Spinal cord (tissue), 10 donors: ENCODE data around the gene TRIM29. TPM values are rescaled to one million over a fixed set of nuclear protein-coding genes. Genes with fewer than 3 reads are reported as not detected.

Experiments used
- DNase-seq, 6 donors: peaks; one replicate each; pipeline versions ENCODE4 v3.0.0 to v3.0.0-alpha.2; 2013 to 2015; ENCODE audit warnings: low spot score in 6 of 6, low read depth in 4 of 6
- H3K27ac ChIP-seq: one replicate; pipeline ENCODE4 v1.5.1; 2013; ENCODE audit warnings: low read depth, low read length, control low read depth
- H3K27me3 ChIP-seq: one replicate; pipeline ENCODE4 v1.6.1; 2013; ENCODE audit warnings: low read length; ENCODE audit not compliant: control insufficient read depth, insufficient read depth
- H3K36me3 ChIP-seq: one replicate; pipeline ENCODE4 v1.6.1; 2013; ENCODE audit warnings: low read length; ENCODE audit not compliant: control insufficient read depth, insufficient read depth
- H3K4me1 ChIP-seq: one replicate; pipeline ENCODE4 v1.6.1; 2013; ENCODE audit warnings: low read length; ENCODE audit not compliant: control insufficient read depth, insufficient read depth
- H3K4me3 ChIP-seq: one replicate; pipeline ENCODE4 v1.5.1; 2013; ENCODE audit warnings: low read depth, low read length, control low read depth
- H3K9me3 ChIP-seq: one replicate; pipeline ENCODE4 v1.6.1; 2013; ENCODE audit warnings: low read length; ENCODE audit not compliant: control insufficient read depth, insufficient read depth
- WGBS: methylation state at CpG from one replicate; pipeline ENCODE4 v1.1.5; 2013; ENCODE audit warnings: missing lambda C conversion rate; ENCODE audit not compliant: insufficient coverage; 5-methylcytosine and 5-hydroxymethylcytosine counted together
- polyA plus RNA-seq, 2 donors: library from polyadenylated mRNA; unstranded; fragments of 120-200 nt; gene quantifications; one replicate each; pipeline ENCODE4 v1.2.1, GENCODE V29; 2013; ENCODE audit not compliant: insufficient read length in 2 of 2
- total RNA-seq, 2 donors: library from RNA; depleted of rRNA in 1 of 2; stranded (reverse); fragments of 120-200 nt in 1 of 2; fragments of >200 nt in 1 of 2; gene quantifications; one replicate each; pipeline versions ENCODE4 v1.2.3 to v1.2.4, GENCODE V29; 2013 to 2014
- donor health status: healthy.

Gene TRIM29
- total and polyA plus RNA-seq, 4 donors = 0.94 to 1.9 (median 1.5) TPM

GRCh38 chr11:120131941-120132644, 5.8 kb downstream of the TRIM29 start:
- no peaks in the 10 kb centered on the region for H3K36me3 ChIP-seq
- H3K9me3 ChIP-seq = no peaks in the 10 kb centered on the region
- no peak overlapping the region for H3K27ac ChIP-seq
- no peak overlapping the region for H3K4me3 ChIP-seq
- peaks cover 19% of the 10 kb centered on the region for H3K4me1 ChIP-seq
- WGBS = 86% methylated on average over 12 of the region's 12 CpGs
- DNase-seq = no peak
- no peaks in the 10 kb centered on the region for H3K27me3 ChIP-seq

- Histone ChIP-seq H3K27me3 (no peaks in the 10 kb centered on the region), H3K4me3 (no peak overlapping the region), H3K9me3 (no peaks in the 10 kb centered on the region), H3K27ac (no peak overlapping the region), H3K36me3 (no peaks in the 10 kb centered on the region), H3K4me1 (peaks cover 19% of the 10 kb centered on the region)
- 88% methylated on average over 8 of the region's 8 CpGs for WGBS
- DNase-seq = no peak
Measured at GRCh38 chr11:120130991-120131760, 6.7 kb downstream of the TRIM29 start.

- Histone ChIP-seq H3K27ac (no peak overlapping the region), H3K4me3 (no peak overlapping the region), H3K27me3 (no peaks in the 10 kb centered on the region), H3K4me1 (peaks cover 19% of the 10 kb centered on the region), H3K9me3 (no peaks in the 10 kb centered on the region), H3K36me3 (no peaks in the 10 kb centered on the region)
- 95% methylated on average over 6 of the region's 8 CpGs for WGBS
- no peak for DNase-seq
Measured at GRCh38 chr11:120130176-120130980, 7.5 kb downstream of the TRIM29 start.

GRCh38 chr11:120129570-120129969, 8.3 kb downstream of the TRIM29 start:
- H3K27me3 ChIP-seq = no peaks in the 10 kb centered on the region
- H3K4me3 ChIP-seq = no peak overlapping the region
- WGBS = 94% methylated on average over 9 of the region's 9 CpGs
- no peak for DNase-seq
- H3K9me3 ChIP-seq = no peaks in the 10 kb centered on the region
- no peaks in the 10 kb centered on the region for H3K36me3 ChIP-seq
- no peak overlapping the region for H3K27ac ChIP-seq
- peaks cover 19% of the 10 kb centered on the region for H3K4me1 ChIP-seq

GRCh38 chr11:120128392-120129119, 9.4 kb downstream of the TRIM29 start:
- 21% methylated on average over 12 of the region's 14 CpGs for WGBS
- Histone ChIP-seq H3K36me3 (no peaks in the 10 kb centered on the region), H3K4me1 (peaks cover 19% of the 10 kb centered on the region), H3K9me3 (no peaks in the 10 kb centered on the region), H3K27ac (peak overlapping the region; percentile 48), H3K27me3 (no peaks in the 10 kb centered on the region), H3K4me3 (no peak overlapping the region)
- peak in 5 of 6 donors; percentile 22 to 68 (median 44) for DNase-seq

GRCh38 chr11:120127236-120127635, 10.7 kb downstream of the TRIM29 start:
- Histone ChIP-seq H3K27me3 (no peaks in the 10 kb centered on the region), H3K9me3 (no peaks in the 10 kb centered on the region), H3K36me3 (no peaks in the 10 kb centered on the region), H3K27ac (no peak overlapping the region), H3K4me1 (peaks cover 25% of the 10 kb centered on the region), H3K4me3 (no peak overlapping the region)
- DNase-seq = no peak
- 97% methylated on average over 6 of the region's 7 CpGs for WGBS

GRCh38 chr11:120126620-120127019, 11.3 kb downstream of the TRIM29 start:
- Histone ChIP-seq H3K4me1 (peaks cover 26% of the 10 kb centered on the region), H3K4me3 (no peak overlapping the region), H3K36me3 (no peaks in the 10 kb centered on the region), H3K9me3 (no peaks in the 10 kb centered on the region), H3K27me3 (no peaks in the 10 kb centered on the region), H3K27ac (no peak overlapping the region)
- 82% methylated on average over 1 of the region's 4 CpGs for WGBS
- no peak for DNase-seq

- no peak for DNase-seq
- Histone ChIP-seq H3K4me3 (no peak overlapping the region), H3K4me1 (peaks cover 26% of the 10 kb centered on the region), H3K36me3 (no peaks in the 10 kb centered on the region), H3K27ac (no peak overlapping the region), H3K9me3 (no peaks in the 10 kb centered on the region), H3K27me3 (no peaks in the 10 kb centered on the region)
- 74% methylated on average over 6 of the region's 8 CpGs for WGBS
Measured at GRCh38 chr11:120125509-120125908, 12.4 kb downstream of the TRIM29 start.

GRCh38 chr11:120125024-120125423, 12.9 kb downstream of the TRIM29 start:
- H3K27me3 ChIP-seq = no peaks in the 10 kb centered on the region
- no peak overlapping the region for H3K4me3 ChIP-seq
- 79% methylated on average over 5 of the region's 5 CpGs for WGBS
- no peak for DNase-seq
- H3K4me1 ChIP-seq = peaks cover 26% of the 10 kb centered on the region
- H3K9me3 ChIP-seq = no peaks in the 10 kb centered on the region
- no peak overlapping the region for H3K27ac ChIP-seq
- H3K36me3 ChIP-seq = no peaks in the 10 kb centered on the region
